Type B pancreatic cell (in vitro differentiated cells): ENCODE measurements around the gene POU2AF2. TPM values are rescaled to one million over a fixed set of nuclear protein-coding genes. Genes with fewer than 3 reads are reported as not detected.

Experiments used
- DNase-seq: peaks from one replicate; pipeline ENCODE4 v3.0.0; 2021; ENCODE audit warnings: mixed read lengths; ENCODE audit not compliant: unreplicated experiment; ENCODE audit errors: extremely low spot score
- H3K27ac Mint-ChIP-seq: 2 replicates; pipeline ENCODE4 v1.8.0; 2021; ENCODE audit warnings: mild to moderate bottlenecking, mixed read lengths
- H3K27me3 Mint-ChIP-seq: 2 replicates; pipeline ENCODE4 v1.8.0; 2021; ENCODE audit warnings: mixed read lengths
- H3K36me3 Mint-ChIP-seq: 2 replicates; pipeline ENCODE4 v1.8.0; 2021; ENCODE audit warnings: mixed read lengths
- H3K4me1 Mint-ChIP-seq: one replicate; pipeline ENCODE4 v1.8.0; 2021; ENCODE audit warnings: mixed read lengths; ENCODE audit not compliant: unreplicated experiment
- H3K4me3 Mint-ChIP-seq: 2 replicates; pipeline ENCODE4 v1.8.0; 2021; ENCODE audit warnings: mild to moderate bottlenecking, mixed read lengths
- H3K9me3 Mint-ChIP-seq: 2 replicates; pipeline ENCODE4 v1.8.0; 2021; ENCODE audit warnings: mixed read lengths
- CTCF ChIP-seq: fragments of 200-600 bp; sonication (generic); conservative IDR thresholded peaks from 2 replicates; pipeline ENCODE4 v1.5.0; 2021; ENCODE audit warnings: antibody characterized with exemption, mild to moderate bottlenecking
- total RNA-seq: library from RNA; stranded (reverse); gene quantifications from 2 replicates; pipeline ENCODE4 v1.2.1, GENCODE V29; 2021; ENCODE audit warnings: low replicate concordance

The POU2AF2 gene
- total RNA-seq, 1 donor from 2014 or later: 0.39 TPM

- Mint-ChIP-seq H3K4me3 (no peak overlapping the region), H3K9me3 (no peaks in the 10 kb centered on the region), H3K4me1 (peaks cover 25% of the 10 kb centered on the region), H3K27ac (no peak overlapping the region), H3K36me3 (peaks cover 3% of the 10 kb centered on the region), H3K27me3 (no peaks in the 10 kb centered on the region)
- no peak for TF ChIP-seq CTCF
- DNase-seq: no peak
Measured at GRCh38 chr11:111331711-111332479, 86.4 kb downstream of the POU2AF2 start.

- Mint-ChIP-seq H3K27ac (no peak overlapping the region), H3K9me3 (peaks cover 6% of the 10 kb centered on the region), H3K4me3 (no peak overlapping the region), H3K27me3 (no peaks in the 10 kb centered on the region), H3K4me1 (peaks cover 25% of the 10 kb centered on the region), H3K36me3 (peaks cover 8% of the 10 kb centered on the region)
- no peak for DNase-seq
- no peak for TF ChIP-seq CTCF
Measured at GRCh38 chr11:111334532-111335502, 89.3 kb downstream of the POU2AF2 start.

- Mint-ChIP-seq H3K9me3 (peaks cover 6% of the 10 kb centered on the region), H3K27ac (no peak overlapping the region), H3K27me3 (no peaks in the 10 kb centered on the region), H3K4me1 (peaks cover 25% of the 10 kb centered on the region), H3K4me3 (no peak overlapping the region), H3K36me3 (peaks cover 8% of the 10 kb centered on the region)
- no peak for DNase-seq
- no peak for TF ChIP-seq CTCF
Measured at GRCh38 chr11:111335549-111335948, 90.0 kb downstream of the POU2AF2 start.

Other genes with a start within 250 kb of the POU2AF2 start
- 2.6 and 2.9 TPM in 2 replicates for gene POU2AF3, start 52.8 kb downstream of the POU2AF2 start, total RNA-seq
- 0.24 and 0.26 TPM in 2 replicates for gene POU2AF1, start 133.6 kb downstream of the POU2AF2 start, total RNA-seq